IPS DF 4.7 (cell line): ENCODE results near the gene THOC1.
"Not testable (repeated sequence)": the region's sequence is repeated elsewhere in the genome, so short reads cannot be mapped to it uniquely, and the experiment has no call there.

Source experiments
- DNase-seq: peaks from one replicate; pipeline ENCODE4 v3.0.0-alpha.2; 2013; ENCODE audit warnings: low spot score; ENCODE audit errors: extremely low read depth

THOC1 gene

GRCh38 chr18:267688-268552, at the start of gene THOC1:
THOC1 (minus strand) TSS chr18:268047; CDS start chr18:268019, 28 bp downstream.
- DNase-seq: peak; percentile 85

GRCh38 chr18:317618-318017, 49.8 kb upstream of the THOC1 start:
- DNase-seq: no peak

- no peak for DNase-seq
Measured at GRCh38 chr18:316393-316792, 48.5 kb upstream of the THOC1 start.

- DNase-seq: no peak
Measured at GRCh38 chr18:313931-314330, 46.1 kb upstream of the THOC1 start.

GRCh38 chr18:312415-312814, 44.6 kb upstream of the THOC1 start:
- no peak for DNase-seq

- DNase-seq: no peak
Measured at GRCh38 chr18:310042-310441, 42.2 kb upstream of the THOC1 start.

- not testable (repeated sequence) for DNase-seq
Measured at GRCh38 chr18:308086-308485, 40.2 kb upstream of the THOC1 start.

GRCh38 chr18:306608-307255, 38.9 kb upstream of the THOC1 start:
- no peak for DNase-seq

GRCh38 chr18:305003-305501, 37.2 kb upstream of the THOC1 start:
- no peak for DNase-seq

GRCh38 chr18:303607-304006, 35.8 kb upstream of the THOC1 start:
- DNase-seq: no peak

- no peak for DNase-seq
Measured at GRCh38 chr18:303011-303410, 35.2 kb upstream of the THOC1 start.

GRCh38 chr18:302097-302496, 34.2 kb upstream of the THOC1 start:
- DNase-seq: no peak

GRCh38 chr18:297936-298335, 30.1 kb upstream of the THOC1 start:
- DNase-seq: no peak

- no peak for DNase-seq
Measured at GRCh38 chr18:295756-296490, 28.1 kb upstream of the THOC1 start.

GRCh38 chr18:294566-294965, 26.7 kb upstream of the THOC1 start:
- DNase-seq: no peak

- DNase-seq: no peak
Measured at GRCh38 chr18:293536-293935, 25.7 kb upstream of the THOC1 start.

GRCh38 chr18:292271-292670, 24.4 kb upstream of the THOC1 start:
- DNase-seq: no peak

- DNase-seq: not testable (repeated sequence)
Measured at GRCh38 chr18:289970-290369, 22.1 kb upstream of the THOC1 start.

- no peak for DNase-seq
Measured at GRCh38 chr18:289026-289425, 21.2 kb upstream of the THOC1 start.

GRCh38 chr18:286515-287310, 18.9 kb upstream of the THOC1 start:
- no peak for DNase-seq

- no peak for DNase-seq
Measured at GRCh38 chr18:285817-286216, 18.0 kb upstream of the THOC1 start.
